NCI-H2107 (cell line): ENCODE results near the gene PLSCR3.

Experiments used
- DNase-seq: peaks from one replicate; lab custom pipeline; 2025; lab: John Stamatoyannopoulos, UW

Gene PLSCR3

GRCh38 chr17:7405350-7406234, 11.3 kb upstream of the PLSCR3 start:
- no peak for DNase-seq

DNA sequence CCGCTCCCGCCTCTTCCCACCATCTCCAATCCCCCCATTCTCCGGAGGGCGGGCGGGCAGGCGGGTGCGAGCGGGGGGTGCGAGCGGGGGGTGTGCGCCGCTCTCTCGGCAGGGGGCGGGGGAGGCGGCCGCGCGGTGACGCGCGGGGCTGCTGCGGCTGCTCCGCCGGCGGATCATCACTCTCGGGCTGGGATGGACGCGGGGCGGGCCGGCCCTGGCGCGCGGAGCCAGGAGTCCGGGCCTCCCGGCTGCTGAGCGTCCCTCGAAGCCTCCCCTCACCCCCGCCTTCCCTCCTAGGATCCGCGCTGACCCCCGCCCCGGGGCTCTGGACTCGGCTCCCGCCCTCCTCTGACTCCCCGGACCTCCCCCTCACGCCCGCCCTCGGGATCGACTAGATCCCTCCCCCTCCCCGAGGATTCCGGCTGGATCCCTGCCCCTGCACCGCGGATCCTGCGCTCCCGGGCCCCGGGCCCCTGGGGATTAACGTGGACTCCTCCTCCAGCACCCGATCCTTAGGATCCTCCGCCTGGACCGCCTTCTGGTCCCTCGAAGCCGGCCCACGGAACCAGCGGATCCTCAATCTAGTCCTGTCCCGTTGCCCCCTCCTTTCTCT, 10.5 kb upstream of the PLSCR3 start:
- DNase-seq, result no peak

GRCh38 chr17:7403977-7404736, 9.8 kb upstream of the PLSCR3 start, which contains the start of gene TMEM256:
TMEM256 (minus strand) TSS chr17:7404097; CDS start chr17:7404084, 13 bp downstream.
- peak; percentile 90 for DNase-seq

DNA sequence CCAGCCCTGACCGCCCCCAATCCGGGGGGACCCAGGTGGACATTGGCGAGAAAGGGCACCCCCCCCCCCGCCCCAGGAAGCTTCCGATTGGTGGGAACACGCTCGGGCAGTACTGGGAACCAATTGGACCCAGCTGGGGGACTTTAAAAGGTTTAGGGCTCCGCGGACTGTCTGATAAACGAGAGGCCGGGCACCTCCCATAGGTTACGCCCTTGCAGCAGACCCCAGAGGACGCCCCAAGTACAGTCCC, 9.3 kb upstream of the PLSCR3 start:
- DNase-seq, result no peak

- no peak for DNase-seq
Observed at GRCh38 chr17:7403043-7403726, 8.9 kb upstream of the PLSCR3 start.

DNA sequence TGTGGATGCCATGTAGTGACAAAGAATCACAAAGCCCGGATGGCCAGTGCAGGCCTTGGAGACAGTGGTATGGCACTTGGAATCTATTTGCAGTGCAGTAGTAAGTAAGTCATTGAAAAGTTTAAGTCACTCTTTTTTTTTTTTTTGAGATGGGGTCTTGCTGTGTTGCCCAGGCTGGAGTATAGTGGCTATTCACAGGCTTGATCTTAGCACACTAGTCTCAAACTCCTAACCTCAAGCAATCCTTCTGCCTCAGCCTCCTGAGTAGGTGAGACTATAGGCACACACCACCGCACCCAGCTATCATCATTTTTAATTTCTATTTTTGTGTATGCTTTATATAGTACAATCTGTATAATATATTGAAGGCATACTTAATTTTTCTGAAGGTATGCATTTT, 4.3 kb upstream of the PLSCR3 start:
- no peak for DNase-seq

DNA sequence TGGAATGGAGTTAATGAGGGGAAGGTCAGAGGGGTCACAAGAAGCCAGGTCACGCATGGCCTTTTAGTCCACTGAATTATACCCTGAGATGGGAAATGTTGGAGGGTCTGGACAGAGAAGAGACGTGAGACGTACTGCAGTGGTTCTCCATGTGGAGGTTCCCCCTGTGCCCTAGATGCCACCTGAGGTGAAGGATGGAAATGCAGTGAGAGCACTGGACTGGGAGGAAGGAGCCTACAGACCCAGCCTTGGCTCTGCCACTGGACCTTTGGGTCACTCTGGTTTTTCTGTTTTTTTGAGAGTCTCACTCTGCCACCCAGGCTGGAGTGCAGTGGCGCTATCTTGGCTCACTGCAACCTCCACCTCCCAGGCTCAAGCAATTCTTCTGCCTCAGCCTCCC, 1.8 kb upstream of the PLSCR3 start:
- DNase-seq, result no peak

- DNase-seq, result no peak
Observed at GRCh38 chr17:7393613-7394451, 493 bp downstream of the PLSCR3 start.

GRCh38 chr17:7392696-7393612, 1.4 kb downstream of the PLSCR3 start:
- no peak for DNase-seq

DNA sequence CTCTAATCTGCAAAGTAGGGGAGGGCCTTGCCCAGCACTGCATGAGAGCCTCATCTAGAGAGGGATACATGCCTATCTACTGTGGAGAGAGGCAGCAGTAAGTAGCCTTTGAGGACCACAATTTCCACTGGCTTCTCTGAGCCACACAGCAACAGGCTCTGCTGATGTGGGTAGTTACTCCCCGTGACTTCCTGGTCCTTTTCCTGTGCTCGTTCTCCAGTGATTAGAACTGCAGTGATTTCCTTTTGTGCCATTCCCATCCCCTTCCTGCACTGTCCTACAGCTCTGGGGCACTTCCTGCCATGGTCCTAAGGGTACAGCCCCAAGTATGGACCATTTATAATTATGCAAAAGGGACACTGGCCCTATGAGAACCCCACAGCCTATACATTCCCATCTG, 3.0 kb downstream of the PLSCR3 start:
- DNase-seq, result no peak

DNA sequence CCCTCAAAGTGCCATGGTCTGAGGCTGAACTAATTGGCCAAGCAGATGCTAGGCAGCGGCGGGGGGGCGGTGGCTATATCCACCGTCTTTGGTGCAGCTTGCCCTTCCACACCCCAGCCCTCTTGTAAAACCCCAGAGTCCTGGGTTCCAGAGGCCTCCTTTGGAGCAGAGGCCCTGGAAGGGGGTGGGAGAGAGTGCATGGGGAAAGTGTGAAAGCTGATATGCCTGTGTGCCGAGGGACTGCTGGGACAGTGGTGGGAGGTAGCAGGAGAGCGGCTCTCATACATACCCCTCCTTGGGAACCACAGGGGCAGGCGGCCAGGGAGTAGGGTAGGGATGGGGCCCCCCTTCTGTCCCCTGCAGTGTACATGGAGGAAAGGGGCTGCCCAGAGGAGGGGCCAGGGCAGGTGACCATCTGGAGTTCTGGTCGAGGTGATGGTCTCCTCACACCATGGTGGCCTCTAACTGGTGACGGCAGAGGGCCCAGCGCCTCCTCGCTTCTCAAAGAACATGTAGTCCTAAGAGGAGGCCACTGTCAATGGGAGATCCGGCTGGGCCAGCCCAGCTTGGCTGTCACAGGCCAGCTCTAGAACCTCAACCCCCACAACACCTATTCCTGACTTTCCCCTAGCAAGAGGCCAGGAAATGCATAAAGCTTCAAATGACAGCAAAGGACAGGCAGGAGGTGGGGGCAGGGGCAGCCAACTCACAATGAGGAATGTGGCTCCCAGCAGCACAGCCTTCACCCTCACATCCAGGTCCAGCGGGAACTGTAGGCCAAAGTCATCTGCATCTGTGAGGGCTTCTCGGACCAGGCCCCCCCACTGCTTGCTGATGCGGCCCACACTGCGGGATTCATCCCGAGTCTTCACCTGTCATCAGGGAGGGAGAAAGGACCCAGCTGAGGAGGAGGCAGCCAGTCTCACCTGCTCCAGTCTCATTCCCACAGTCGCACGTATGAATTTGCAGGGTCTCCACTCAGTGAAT, 4.1 kb downstream of the PLSCR3 start:
- no peak for DNase-seq

DNA sequence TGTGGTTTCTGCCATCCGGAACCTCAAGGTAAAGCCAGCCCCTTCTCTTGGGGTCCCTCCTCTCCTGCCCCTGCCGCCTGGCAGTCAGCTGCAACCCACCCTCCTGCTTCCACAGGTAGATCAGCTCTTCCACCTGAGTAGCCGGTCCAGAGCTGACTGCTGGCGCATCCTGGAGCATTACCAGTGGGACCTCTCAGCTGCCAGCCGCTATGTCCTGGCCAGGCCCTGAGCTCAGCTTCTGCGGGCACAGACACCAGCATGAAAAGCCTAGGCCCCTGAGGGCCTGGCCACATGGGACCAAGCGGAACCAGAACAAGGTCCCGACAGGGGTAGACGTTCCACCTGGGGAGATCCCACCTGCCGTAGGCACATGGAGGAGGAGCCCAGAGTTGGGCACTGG, 5.5 kb downstream of the PLSCR3 start:
- no peak for DNase-seq

- no peak for DNase-seq
Observed at GRCh38 chr17:7384489-7385081, 9.7 kb downstream of the PLSCR3 start.

DNA sequence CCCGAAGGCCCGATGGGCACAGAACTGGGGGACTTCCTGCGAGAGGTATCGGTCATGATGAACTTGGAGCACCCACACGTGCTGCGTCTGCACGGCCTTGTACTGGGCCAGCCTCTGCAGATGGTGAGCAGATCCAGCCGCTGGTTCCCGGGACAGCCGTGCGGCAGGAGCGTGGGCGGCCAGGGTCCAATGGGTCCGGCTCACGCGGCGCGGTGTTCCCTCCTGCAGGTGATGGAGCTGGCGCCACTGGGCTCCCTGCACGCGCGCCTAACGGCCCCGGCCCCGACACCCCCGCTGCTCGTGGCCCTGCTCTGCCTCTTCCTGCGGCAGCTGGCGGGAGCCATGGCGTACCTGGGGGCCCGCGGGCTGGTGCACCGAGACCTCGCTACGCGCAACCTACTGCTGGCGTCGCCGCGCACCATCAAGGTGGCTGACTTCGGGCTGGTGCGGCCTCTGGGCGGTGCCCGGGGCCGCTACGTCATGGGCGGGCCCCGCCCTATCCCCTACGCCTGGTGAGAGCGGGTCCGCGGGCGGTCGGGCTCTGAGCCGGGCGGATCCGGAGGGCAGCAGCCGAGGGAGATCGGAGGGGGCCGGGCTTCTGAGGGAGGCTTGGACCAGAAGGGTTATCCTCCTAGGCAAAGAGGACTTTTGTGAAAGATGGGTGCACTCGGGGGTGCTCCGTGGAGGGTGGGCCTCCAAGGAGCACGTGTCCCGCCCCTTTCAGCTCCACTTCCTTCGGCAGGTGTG, 10.4 kb downstream of the PLSCR3 start:
- DNase-seq, result no peak

GRCh38 chr17:7383371-7383741, 11.0 kb downstream of the PLSCR3 start:
- DNase-seq, result no peak

DNA sequence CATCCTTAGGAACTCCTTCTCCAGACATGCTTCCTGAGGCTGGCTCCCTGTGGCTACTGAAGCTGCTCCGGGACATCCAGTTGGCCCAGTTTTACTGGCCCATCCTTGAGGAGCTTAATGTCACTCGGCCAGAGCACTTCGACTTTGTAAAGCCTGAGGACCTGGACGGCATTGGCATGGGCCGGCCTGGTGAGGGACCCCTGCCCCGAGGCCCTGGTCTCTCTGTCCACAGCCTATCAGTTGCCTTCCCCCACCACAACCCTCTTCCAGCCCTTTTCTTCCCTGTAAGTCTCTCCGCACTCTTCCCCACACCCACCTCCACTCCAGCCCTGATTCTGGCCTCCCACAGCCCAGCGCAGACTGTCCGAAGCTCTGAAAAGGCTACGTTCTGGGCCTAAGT, 11.4 kb downstream of the PLSCR3 start:
- DNase-seq, result no peak

- DNase-seq, result no peak
Observed at GRCh38 chr17:7380855-7381683, 13.3 kb downstream of the PLSCR3 start, which contains the start of gene TNK1. TNK1 (plus strand) TSS chr17:7381089; CDS start chr17:7382927, 1,838 bp downstream.
